GM18951 (cell line): ENCODE data around the gene SLC35A1.

Experiments
- POLR2A ChIP-seq: IDR thresholded peaks from 4 replicates; pipeline ENCODE4 v1.6.1; 2011; ENCODE audit warnings: mild to moderate bottlenecking; ENCODE audit not compliant: insufficient read length, insufficient read depth; ENCODE audit errors: extremely low read depth
- in situ Hi-C: fragments of 300-500 bp; cut with MboI; formaldehyde crosslinking; loops from one replicate; pipeline ENCODE4 v1.12.0; 2022; ENCODE audit warnings: low sequenced_read_pairs, mixed read lengths, inconsistent platforms; ENCODE audit not compliant: unreplicated experiment

The SLC35A1 gene

GRCh38 chr6:87541744-87542143 lies 69.0 kb downstream of the SLC35A1 start:
- in situ Hi-C loops: no loop called here
- no peak for TF ChIP-seq POLR2A

- in situ Hi-C loops: no loop called here
Observed at GRCh38 chr6:87543696-87544473, 71.1 kb downstream of the SLC35A1 start.

GRCh38 chr6:87544474-87544735 lies 71.6 kb downstream of the SLC35A1 start:
- TF ChIP-seq POLR2A: no peak
- in situ Hi-C loops: no loop called here

More at GRCh38 chr6:87543696-87544473, 71.1 kb downstream of the SLC35A1 start:
- no peak for TF ChIP-seq POLR2A

GRCh38 chr6:87551799-87552198 lies 79.0 kb downstream of the SLC35A1 start:
- no peak for TF ChIP-seq POLR2A
- in situ Hi-C loops: no loop called here

GRCh38 chr6:87553159-87553765 lies 80.5 kb downstream of the SLC35A1 start:
- no peak for TF ChIP-seq POLR2A
- in situ Hi-C loops: no loop called here

GRCh38 chr6:87555506-87555905 lies 82.7 kb downstream of the SLC35A1 start:
- TF ChIP-seq POLR2A: no peak
- in situ Hi-C loops: no loop called here

GRCh38 chr6:87558446-87558845 lies 85.7 kb downstream of the SLC35A1 start:
- no peak for TF ChIP-seq POLR2A
- in situ Hi-C loops: no loop called here

GRCh38 chr6:87561017-87561416 lies 88.2 kb downstream of the SLC35A1 start:
- in situ Hi-C loops: no loop called here
- TF ChIP-seq POLR2A: no peak
